ENCODE data around the gene KLHL13.

- TF ChIP-seq CTCF (IDR thresholded peaks at IDR 0.05; ENCODE audit: poor library complexity, severe bottlenecking) = no peak
- TF ChIP-seq MXI1 (conservative IDR thresholded peaks at IDR 0.05; ENCODE audit: poor library complexity, severe bottlenecking) = no peak
- TF ChIP-seq RAD21 (conservative IDR thresholded peaks at IDR 0.05) = no peak
- TF ChIP-seq REST (IDR thresholded peaks at IDR 0.05; ENCODE audit: borderline replicate concordance) = no peak
Measured at GRCh38 chrX:118164138-118164537, 47.5 kb upstream of the KLHL13 start.
